ENCODE data around the gene RYR2.

GRCh38 chr1:237712586-237713157 is 670.7 kb downstream of the RYR2 start:
- no peak for TF ChIP-seq EZH2 (IDR thresholded peaks at IDR 0.05; ENCODE audit: insufficient read depth, poor library complexity, severe bottlenecking)
- TF ChIP-seq EZH2phosphoT487 (IDR thresholded peaks at IDR 0.05; ENCODE audit: insufficient read depth, low read depth) = no peak
